Thyroid gland (tissue), 4 donors: ENCODE data around the gene KSR1.

Experiments used
- POLR2A ChIP-seq, 2 donors: fragments of 450-650 bp; IDR thresholded peaks; one replicate each; pipeline ENCODE4 v1.6.1; 2017; ENCODE audit warnings: antibody characterized with exemption in 2 of 2, mild to moderate bottlenecking in 2 of 2, moderate library complexity in 1 of 2
- TF ChIP-seq, protein P1 (sequence below), 6 experiments: fragments of 200-600 bp in 3 of 6; fragments of 450-650 bp in 3 of 6; sonication (generic) in 3 of 6; IDR thresholded peaks; one replicate each; pipeline ENCODE4 v1.5.1; 2016 to 2019; ENCODE audit warnings: antibody characterized with exemption in 6 of 6, mild to moderate bottlenecking in 2 of 6, inconsistent platforms in 1 of 6, moderate library complexity in 1 of 6

DNA sequence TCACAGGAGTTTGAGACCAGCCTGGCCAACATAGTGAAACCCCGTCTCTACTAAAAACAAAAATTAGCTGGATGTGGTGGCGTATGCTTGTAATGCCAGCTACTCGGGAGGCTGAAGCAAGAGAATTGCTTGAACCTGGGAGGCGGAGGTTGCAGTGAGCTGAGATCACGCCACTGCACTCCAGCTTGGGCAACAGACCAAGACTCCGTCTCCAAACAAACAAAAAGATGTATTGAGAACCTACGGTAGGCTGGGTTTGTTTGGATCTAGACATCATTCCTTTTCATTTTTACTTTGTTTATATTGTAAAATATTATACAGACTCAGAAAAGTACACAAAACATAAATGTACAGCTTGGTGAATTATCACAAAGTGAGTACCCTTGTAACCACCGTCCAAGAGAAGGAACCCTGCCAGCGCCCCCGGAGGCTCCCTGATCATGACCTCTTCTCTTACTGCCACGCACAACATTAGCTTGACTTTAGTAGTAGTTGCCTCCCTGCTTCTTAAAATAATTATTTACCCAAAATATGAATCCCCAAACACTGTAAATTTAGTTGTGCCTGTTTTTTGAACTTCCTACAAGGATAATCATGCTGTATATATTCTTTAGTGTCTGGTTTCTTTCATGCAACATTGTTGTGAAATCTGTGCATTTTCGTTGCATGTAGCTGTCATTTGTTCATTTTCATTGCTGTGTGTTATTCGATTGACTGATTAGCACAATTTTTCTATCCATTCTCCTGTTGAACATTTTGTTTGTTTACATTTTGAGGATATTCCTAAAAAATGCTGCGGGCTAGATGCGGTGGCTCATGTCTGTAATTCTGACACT lies 56.5 kb downstream of the KSR1 start:
- TF ChIP-seq, protein P1, sequence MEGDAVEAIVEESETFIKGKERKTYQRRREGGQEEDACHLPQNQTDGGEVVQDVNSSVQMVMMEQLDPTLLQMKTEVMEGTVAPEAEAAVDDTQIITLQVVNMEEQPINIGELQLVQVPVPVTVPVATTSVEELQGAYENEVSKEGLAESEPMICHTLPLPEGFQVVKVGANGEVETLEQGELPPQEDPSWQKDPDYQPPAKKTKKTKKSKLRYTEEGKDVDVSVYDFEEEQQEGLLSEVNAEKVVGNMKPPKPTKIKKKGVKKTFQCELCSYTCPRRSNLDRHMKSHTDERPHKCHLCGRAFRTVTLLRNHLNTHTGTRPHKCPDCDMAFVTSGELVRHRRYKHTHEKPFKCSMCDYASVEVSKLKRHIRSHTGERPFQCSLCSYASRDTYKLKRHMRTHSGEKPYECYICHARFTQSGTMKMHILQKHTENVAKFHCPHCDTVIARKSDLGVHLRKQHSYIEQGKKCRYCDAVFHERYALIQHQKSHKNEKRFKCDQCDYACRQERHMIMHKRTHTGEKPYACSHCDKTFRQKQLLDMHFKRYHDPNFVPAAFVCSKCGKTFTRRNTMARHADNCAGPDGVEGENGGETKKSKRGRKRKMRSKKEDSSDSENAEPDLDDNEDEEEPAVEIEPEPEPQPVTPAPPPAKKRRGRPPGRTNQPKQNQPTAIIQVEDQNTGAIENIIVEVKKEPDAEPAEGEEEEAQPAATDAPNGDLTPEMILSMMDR (IDR thresholded peaks at IDR 0.05) = no peak
- TF ChIP-seq POLR2A (IDR thresholded peaks at IDR 0.05) = no peak
